MCF 10A (cell line): ENCODE results near the gene C10orf105. TPM values are rescaled to one million over a fixed set of nuclear protein-coding genes. Genes with fewer than 3 reads are reported as not detected.

ENCODE experiments used
- BruUV-seq: library from RNA; stranded (reverse); fragments of 400-500 nt; replicated peaks from 2 replicates; lab custom pipeline; 2021; lab: Mats Ljungman, UMichigan
- CTCF ChIA-PET: fragments of 300-600 bp; sonication (Branson Sonifier 250); formaldehyde crosslinking; extraction: SDS; loops from one replicate; lab custom pipeline; 2021; ENCODE audit warnings: antibody characterized with exemption, inconsistent platforms; lab: Yijun Ruan, JAX
- POLR2A ChIA-PET: fragments of 300-600, 350-650 bp; sonication (Branson Sonifier 250); formaldehyde crosslinking; extraction: SDS; loops from one replicate; lab custom pipeline; 2020; ENCODE audit warnings: antibody characterized with exemption, inconsistent platforms; lab: Yijun Ruan, JAX
- DNase-seq: peaks from one replicate; pipeline ENCODE4 v3.0.0-alpha.2; 2018; ENCODE audit not compliant: unreplicated experiment
- H3K27ac Mint-ChIP-seq: one replicate; pipeline ENCODE4 v1.8.0; 2022; ENCODE audit warnings: mild to moderate bottlenecking, low read depth, mixed read lengths; ENCODE audit not compliant: unreplicated experiment
- H3K27me3 Mint-ChIP-seq: one replicate; pipeline ENCODE4 v1.8.0; 2022; ENCODE audit warnings: mixed read lengths; ENCODE audit not compliant: insufficient read depth, unreplicated experiment
- H3K36me3 Mint-ChIP-seq: one replicate; pipeline ENCODE4 v1.8.0; 2022; ENCODE audit warnings: mild to moderate bottlenecking, moderate library complexity, mixed read lengths; ENCODE audit not compliant: insufficient read depth, unreplicated experiment
- H3K4me1 Mint-ChIP-seq: one replicate; pipeline ENCODE4 v1.8.0; 2022; ENCODE audit warnings: mixed read lengths; ENCODE audit not compliant: insufficient read depth, unreplicated experiment
- H3K4me3 Mint-ChIP-seq: one replicate; pipeline ENCODE4 v1.8.0; 2022; ENCODE audit warnings: mild to moderate bottlenecking, moderate library complexity, mixed read lengths; ENCODE audit not compliant: unreplicated experiment
- H3K9me3 Mint-ChIP-seq: one replicate; pipeline ENCODE4 v1.8.0; 2022; ENCODE audit warnings: mixed read lengths; ENCODE audit not compliant: unreplicated experiment
- CTCF ChIP-seq: fragments of 200-600 bp; IDR thresholded peaks from one replicate; pipeline ENCODE4 v1.8.0; 2022; ENCODE audit warnings: antibody characterized with exemption, mild to moderate bottlenecking; ENCODE audit not compliant: unreplicated experiment
- intact Hi-C: fragments of 100-400 bp; cut with micrococcal nuclease; formaldehyde crosslinking; loops from 2 replicates; pipeline ENCODE4 v1.14.1; 2022
- total RNA-seq: library from RNA; stranded (reverse); gene quantifications from 2 replicates; pipeline ENCODE4 v1.2.3, GENCODE V29; 2022

C10orf105 gene
- total RNA-seq, 1 experiment from 2014 or later: not detected

GRCh38 chr10:71712572-71713134 lies 6.9 kb downstream of the C10orf105 start:
- Mint-ChIP-seq H3K36me3 (no peaks in the 10 kb centered on the region), H3K4me3 (no peak overlapping the region), H3K27me3 (no peaks in the 10 kb centered on the region), H3K9me3 (no peaks in the 10 kb centered on the region), H3K27ac (peak overlapping the region; percentile 93), H3K4me1 (peaks cover 23% of the 10 kb centered on the region)
- no peak for DNase-seq
- POLR2A ChIA-PET: interaction anchor here (0.7 to 3.8 kb wide), 5 partner anchors 16 to 393 kb away, joined by 3 to 19 read pairs (median 5); partner anchors contain the start of gene SLC29A3
- CTCF ChIA-PET: interaction anchor here (1.2 to 3.1 kb wide), 5 partner anchors 54 to 398 kb away, joined by 3 to 14 read pairs (median 7); partner anchors contain the start of gene VSIR
- TF ChIP-seq CTCF: no peak
- BruUV-seq: no TSS peak
- intact Hi-C loops: loop anchor here (5.0 kb wide), 2 partner anchors 60 to 100 kb away; partner anchors contain the start of gene VSIR

GRCh38 chr10:71712170-71712569 lies 7.4 kb downstream of the C10orf105 start:
- intact Hi-C loops: loop anchor here (5.0 kb wide), 2 partner anchors 60 to 100 kb away; partner anchors contain the start of gene VSIR
- peak overlapping the region; percentile 35 for H3K27ac Mint-ChIP-seq
- no peaks in the 10 kb centered on the region for H3K9me3 Mint-ChIP-seq
- H3K4me3 Mint-ChIP-seq: no peak overlapping the region
- no peaks in the 10 kb centered on the region for H3K27me3 Mint-ChIP-seq
- POLR2A ChIA-PET: interaction anchor here (3.8 kb wide), 1 partner anchor 17 kb away, joined by 19 read pairs; no protein-coding TSS in a partner anchor
- CTCF ChIA-PET: interaction anchor here (0.7 to 3.1 kb wide), 4 partner anchors 62 to 398 kb away, joined by 3 to 14 read pairs (median 8); partner anchors contain the start of gene VSIR
- peaks cover 23% of the 10 kb centered on the region for H3K4me1 Mint-ChIP-seq
- no peak for TF ChIP-seq CTCF
- no peak for DNase-seq
- no peaks in the 10 kb centered on the region for H3K36me3 Mint-ChIP-seq
- no TSS peak for BruUV-seq

GRCh38 chr10:71711052-71711623 lies 8.4 kb downstream of the C10orf105 start:
- Mint-ChIP-seq H3K4me3 (no peak overlapping the region), H3K27ac (peak overlapping the region; percentile 35), H3K36me3 (no peaks in the 10 kb centered on the region), H3K9me3 (no peaks in the 10 kb centered on the region), H3K27me3 (no peaks in the 10 kb centered on the region), H3K4me1 (peaks cover 23% of the 10 kb centered on the region)
- CTCF ChIA-PET: interaction anchor here (0.6 to 3.1 kb wide), 5 partner anchors 18 to 397 kb away, joined by 3 to 14 read pairs (median 7); partner anchors contain the start of gene VSIR
- intact Hi-C loops: loop anchor here (5.0 kb wide), 2 partner anchors 61 to 101 kb away; partner anchors contain the start of gene VSIR
- BruUV-seq: no TSS peak
- POLR2A ChIA-PET: interaction anchor here (0.8 kb wide), 1 partner anchor 391 kb away, joined by 3 read pairs; no protein-coding TSS in a partner anchor
- DNase-seq: peak; percentile 54
- no peak for TF ChIP-seq CTCF

- intact Hi-C loops: loop anchor here (5.0 kb wide), 2 partner anchors 62 to 102 kb away; partner anchors contain the start of gene VSIR
- Mint-ChIP-seq H3K9me3 (no peaks in the 10 kb centered on the region), H3K36me3 (no peaks in the 10 kb centered on the region), H3K27me3 (no peaks in the 10 kb centered on the region), H3K4me1 (peaks cover 23% of the 10 kb centered on the region), H3K27ac (no peak overlapping the region), H3K4me3 (no peak overlapping the region)
- no peak for DNase-seq
- no TSS peak for BruUV-seq
- CTCF ChIA-PET: interaction anchor here (1.7 to 3.1 kb wide), 3 partner anchors 63 to 396 kb away, joined by 7 to 14 read pairs (median 8); partner anchors contain the start of gene VSIR
- POLR2A ChIA-PET: no interaction called here
- TF ChIP-seq CTCF: no peak
These were observed 9.1 kb downstream of the C10orf105 start for GRCh38 chr10:71710519-71710918.
